ENCODE results near the gene SAP25.

GRCh38 chr7:100572949-100573675 is 588 bp downstream of the SAP25 start:
- TF ChIP-seq CTCF (IDR thresholded peaks at IDR 0.05) (no peak), POLR2A (IDR thresholded peaks at IDR 0.05) (no peak)

Data from prostate gland (tissue), 2 donors.